Superior temporal gyrus (tissue), 1 donor: ENCODE measurements around the gene SEMA7A.
A peak's percentile ranks its signal among the peaks of the same experiment; 100 is the strongest.

Experiments
- DNase-seq: peaks from one replicate; pipeline ENCODE4 v3.0.0-alpha.2; 2016; ENCODE audit errors: extremely low spot score

SEMA7A gene

DNA sequence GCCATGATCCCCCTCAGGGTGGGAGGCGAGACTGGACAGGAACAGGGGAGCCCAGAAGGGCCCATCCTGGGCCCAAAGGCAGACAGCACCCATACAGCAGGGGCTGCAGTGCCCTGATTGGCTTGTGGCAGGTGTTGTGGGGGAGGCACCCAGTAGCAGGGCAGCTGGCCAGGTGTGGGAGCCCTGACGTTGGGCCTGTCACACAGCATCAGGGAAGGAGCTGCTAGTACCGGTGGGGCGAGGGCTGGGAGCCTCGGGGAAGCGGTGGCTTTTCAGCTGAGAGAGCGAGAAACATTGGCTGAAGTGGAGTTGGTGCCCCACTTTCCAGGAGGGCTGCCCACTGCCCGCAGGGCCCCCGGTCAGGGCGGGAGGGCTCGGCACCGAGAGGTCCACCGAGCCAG is 46.6 kb downstream of the SEMA7A start:
- DNase-seq: no peak

DNA sequence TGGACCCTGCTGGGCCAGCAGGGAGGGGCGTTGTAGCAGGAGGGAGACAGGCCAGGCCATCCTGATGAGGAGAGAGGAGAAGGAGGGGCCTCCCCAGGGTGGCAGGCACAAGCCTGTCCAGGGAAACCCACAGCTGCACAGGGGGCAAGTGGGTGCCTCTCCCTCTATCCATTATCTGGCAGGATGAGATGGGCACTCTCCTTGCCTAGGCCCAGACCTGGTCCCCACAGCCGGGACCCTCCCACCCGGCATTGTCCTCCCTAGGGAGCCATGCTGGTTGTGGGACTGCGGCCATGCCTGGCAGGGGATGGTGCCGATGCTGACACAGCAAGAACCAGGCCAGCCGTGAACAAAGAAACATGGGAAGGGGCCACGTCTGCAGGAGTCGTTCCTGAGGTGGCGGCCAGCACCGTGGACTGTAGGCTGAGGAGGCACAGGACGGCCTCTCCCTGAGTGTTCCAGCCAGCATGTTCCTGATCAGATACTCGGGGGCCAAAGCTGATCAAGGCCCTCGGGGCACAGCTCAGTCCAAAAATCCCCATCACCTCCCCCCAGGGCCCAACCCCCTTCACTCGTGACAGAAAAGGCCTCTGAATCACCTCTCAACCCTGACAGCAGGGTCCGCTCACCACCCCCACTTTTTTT is 47.1 kb downstream of the SEMA7A start:
- no peak for DNase-seq

DNA sequence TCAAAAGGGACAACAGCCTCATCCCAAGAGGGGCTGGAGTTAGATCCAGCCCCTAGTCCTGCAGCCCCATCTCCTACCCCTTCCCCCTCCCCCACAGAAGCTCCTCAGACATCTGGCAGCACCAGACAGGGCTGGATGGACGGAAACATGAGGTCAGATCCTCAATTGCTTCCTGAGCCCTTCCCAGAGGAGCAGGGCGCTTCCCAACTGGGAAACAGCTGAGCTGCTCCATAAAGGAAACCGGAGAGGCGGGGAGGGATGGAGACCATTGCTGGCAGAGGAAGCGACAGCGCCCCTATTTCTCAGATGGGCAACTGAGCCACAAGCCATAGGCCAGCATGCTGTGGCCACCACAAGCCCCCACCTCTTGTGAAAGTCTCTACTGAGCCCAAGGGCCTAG is 48.0 kb downstream of the SEMA7A start:
- DNase-seq: no peak

DNA sequence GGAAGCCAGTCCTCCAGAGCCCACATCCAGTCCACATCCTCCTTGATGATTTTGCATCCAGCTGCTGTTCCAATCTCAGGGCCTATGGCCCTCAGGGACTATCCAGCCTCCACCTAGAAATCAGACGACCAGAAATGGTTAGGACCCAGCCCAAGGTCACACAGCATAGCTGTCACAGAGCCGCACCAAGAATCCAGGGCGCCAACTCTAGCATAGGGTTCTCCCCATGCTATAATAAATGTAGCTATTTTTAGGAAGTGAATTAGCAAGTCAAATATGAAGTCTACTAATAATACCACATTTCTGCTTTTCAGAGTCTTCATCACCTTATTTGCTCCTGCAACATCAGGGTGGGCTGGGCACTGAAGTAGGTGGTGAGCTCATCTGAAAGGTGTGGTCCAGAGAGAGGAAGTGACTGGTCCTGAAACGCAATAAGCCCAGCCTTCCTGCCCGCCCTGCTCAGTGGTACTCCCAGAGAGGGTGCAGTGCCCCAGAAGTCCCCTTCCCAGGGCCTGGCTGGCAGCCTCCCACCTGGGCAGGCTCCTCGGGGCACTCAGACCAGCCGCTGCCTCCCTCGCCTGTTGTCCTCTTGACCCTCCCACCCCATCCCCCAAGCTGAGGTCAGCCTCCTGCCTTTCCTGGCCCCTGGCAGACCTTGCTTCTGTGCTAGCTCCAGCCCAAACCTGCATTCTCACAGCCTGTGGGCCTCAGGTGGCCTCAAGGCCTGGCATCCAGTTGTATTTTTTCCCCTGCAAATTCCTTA is 48.7 kb downstream of the SEMA7A start:
- DNase-seq: no peak

DNA sequence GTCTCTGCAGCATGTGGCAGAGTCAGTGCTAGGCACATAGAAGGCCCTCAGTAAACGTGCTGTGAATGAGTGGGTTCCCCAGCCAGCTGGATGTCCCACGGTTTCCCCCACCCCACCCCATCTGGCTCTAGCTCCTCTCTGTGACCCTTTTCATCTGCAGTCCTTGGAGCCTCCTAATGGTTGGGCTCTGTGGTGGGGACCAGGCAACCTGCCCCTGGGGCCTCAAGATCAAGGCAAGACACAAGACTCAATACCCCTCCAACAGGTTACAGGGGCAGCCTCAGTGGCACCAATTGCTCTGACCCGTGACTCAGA is 49.2 kb downstream of the SEMA7A start:
- no peak for DNase-seq

DNA sequence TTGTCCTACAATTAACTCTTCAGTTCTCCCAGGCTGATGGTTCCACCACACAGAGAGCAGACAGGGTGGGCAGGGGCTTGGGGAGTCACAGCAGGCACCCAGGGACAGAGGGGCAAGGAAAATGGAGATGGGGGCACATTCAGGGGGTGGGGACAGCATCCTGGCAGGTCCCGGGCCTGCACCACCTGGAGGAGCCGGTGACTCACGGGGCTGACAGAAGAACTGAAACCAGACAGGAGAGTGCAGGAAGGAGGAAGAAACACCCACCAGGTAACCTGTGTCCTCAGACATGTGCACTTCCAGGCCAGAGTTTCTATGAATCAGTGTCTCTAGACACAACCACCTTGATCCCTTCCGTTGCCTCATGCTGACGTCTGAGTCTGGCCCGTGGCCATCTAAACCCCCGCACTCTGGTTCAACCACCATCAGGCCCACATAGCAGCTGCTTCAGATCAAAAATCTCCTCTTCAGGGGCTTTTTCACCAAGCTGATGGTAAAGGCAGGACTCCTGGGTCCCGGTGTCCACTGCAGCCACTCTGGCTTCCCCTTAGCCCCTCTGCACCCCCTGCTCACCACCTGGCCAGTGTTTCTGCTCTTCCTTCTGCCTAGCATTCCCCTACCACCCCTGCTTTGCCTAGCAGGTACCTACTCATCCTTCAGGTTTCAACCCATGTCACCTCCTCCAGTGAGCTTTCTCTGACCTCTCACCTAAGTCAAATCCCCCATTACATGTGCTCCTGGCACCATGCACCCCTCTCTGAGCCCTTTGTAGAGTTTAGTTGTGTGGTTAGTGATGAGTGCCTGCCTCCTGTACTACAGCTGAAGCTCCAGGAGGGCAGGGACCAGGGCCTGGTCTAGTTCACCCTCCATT is 49.8 kb downstream of the SEMA7A start:
- DNase-seq: no peak

DNA sequence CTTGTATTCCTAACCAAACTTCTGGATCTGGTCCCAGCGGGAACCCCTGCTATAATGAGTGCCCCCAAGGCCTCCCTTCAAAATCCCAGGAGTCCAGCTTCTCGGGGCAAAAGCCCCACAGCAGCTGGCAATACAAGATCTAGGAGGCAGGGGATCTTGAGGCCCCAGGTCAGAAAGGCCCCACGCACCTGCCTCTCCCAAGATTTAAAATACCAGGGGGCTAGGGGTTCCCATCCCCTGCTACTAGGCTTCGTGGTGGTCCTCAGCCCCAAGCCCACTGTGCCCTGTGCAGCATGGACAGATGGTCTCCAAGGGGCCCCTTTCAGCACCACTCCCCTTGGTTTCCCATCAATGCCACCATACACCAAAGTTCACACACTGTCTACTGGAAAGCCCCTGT is 50.5 kb downstream of the SEMA7A start:
- DNase-seq: no peak

DNA sequence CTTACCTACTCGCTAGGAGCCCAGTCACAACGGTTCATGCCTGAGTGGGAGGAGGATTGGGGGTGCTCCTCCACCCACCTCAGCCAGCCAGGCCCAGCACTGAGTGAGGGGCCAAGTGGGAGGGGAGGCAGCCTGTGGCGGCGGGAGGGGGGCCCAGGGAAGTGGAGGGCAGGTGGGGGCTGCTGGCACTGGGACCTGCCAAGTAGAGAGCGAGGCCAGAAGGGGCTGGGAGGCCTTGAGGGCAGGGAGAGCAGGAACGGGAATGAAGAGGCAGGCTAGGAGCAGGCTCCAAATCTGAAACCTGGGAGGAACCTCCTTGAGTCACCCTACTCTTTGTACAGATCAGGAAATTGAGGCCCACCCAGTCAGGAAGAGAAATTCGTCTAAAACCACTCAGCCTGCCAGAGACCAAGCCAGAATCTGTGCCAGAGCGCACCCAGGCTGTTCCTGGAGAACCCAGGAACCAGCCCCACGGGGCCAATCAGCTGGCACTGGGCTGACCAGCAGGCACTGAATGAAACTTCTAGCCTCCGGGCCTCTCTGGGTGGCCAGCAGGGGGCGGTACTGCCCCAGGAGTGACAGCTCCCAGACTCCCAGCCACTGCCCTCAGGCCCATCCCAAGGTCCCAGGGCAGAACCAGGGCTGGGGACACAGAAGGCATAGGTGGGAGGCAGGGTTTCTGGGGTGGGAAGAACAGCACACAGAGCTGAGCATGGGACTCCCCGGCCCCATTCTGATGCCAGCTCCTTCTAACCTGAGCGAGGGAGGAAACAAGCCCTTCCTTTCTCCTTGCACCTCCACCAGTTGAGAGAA is 51.5 kb downstream of the SEMA7A start:
- peak; percentile 95 for DNase-seq

DNA sequence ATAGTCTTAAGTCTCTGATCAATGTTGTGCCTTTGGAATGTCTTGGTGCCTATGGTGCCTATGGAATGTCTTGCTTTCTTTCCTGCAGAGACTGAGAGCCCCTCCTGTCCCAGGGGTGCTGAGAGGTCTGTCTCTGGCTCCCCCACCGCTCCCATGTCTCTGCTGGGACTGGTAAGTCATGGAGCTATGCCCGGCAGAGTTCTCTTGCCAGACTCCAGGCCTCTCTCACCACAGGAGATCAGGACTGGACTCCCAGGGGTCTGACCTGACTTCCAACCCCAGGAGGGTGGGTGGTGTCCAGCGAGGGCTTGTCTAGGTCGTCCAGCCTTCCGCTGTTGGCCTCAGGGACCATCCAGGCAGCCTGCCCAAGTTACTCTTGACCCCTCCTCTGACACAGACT is 52.3 kb downstream of the SEMA7A start:
- DNase-seq: no peak

DNA sequence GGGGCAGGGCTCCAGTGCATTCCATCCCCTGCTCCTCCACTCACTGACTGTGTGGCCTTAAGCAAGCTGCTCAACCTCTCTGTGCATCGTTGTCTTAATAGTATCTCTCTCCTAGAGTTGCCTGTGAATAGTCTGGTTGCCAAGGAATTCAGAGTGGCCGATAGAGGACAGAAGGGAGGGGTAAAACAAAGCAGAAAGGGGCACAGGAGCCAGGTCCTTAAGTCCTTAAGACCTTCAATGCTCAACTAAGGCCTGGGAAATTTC is 52.6 kb downstream of the SEMA7A start:
- no peak for DNase-seq

DNA sequence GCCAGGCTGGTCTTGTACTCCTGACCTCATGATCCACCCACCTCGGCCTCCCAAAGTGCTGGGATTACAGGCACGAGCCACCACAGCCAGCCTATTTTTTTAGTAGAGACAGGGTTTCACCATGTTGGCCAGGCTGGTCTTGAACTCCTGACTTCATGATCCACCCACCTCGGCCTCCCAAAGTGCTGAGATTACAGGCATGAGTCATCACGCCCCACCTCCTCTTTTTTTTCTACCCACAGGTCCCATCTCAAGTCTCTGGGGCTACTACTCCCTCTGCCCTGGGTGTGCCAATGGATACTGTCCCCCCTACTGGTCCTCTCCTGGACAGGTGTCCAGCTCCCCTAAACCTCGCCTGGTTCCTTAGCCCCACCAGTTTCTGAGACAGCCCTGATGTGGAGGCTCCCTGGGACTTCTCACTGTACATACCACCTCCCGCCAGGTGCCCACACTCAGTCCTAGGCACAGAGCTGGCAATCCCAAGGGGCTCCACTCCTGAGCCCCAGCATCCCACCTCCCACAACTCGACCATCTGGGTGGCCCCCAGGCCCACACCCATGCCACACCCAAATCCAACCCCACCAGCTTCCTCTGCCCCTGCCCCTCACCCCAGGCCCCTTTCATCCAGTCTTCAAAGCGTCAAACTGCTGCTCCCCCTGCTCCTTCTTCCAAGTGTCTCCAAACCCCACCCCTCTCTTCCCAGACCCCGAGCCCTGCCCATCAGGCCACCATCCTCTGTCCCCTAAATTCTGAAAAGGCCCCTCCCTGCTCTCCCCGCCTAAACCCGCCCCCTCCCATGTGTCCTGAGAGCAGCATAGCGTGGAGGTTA is 53.2 kb downstream of the SEMA7A start:
- no peak for DNase-seq

DNA sequence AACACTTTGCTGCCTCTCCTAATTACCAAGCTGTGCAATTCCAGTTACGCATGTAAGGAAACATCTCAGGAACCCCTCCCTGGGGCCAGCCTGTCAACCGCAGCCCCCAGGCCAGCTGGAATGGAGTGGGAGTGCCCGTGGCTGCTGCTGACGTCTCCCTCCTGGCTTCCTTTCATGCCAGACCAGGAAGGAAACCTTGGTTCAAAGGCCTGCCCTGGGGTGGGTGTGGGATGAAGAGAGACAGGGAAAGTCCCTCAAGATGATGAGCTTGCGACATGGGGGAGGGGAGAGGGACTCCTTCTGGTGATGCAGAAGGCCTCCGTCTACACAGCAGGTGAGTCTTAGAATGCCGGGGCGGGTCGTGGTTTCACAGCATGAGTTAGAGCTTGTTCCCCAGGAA is 54.9 kb downstream of the SEMA7A start:
- DNase-seq: no peak

DNA sequence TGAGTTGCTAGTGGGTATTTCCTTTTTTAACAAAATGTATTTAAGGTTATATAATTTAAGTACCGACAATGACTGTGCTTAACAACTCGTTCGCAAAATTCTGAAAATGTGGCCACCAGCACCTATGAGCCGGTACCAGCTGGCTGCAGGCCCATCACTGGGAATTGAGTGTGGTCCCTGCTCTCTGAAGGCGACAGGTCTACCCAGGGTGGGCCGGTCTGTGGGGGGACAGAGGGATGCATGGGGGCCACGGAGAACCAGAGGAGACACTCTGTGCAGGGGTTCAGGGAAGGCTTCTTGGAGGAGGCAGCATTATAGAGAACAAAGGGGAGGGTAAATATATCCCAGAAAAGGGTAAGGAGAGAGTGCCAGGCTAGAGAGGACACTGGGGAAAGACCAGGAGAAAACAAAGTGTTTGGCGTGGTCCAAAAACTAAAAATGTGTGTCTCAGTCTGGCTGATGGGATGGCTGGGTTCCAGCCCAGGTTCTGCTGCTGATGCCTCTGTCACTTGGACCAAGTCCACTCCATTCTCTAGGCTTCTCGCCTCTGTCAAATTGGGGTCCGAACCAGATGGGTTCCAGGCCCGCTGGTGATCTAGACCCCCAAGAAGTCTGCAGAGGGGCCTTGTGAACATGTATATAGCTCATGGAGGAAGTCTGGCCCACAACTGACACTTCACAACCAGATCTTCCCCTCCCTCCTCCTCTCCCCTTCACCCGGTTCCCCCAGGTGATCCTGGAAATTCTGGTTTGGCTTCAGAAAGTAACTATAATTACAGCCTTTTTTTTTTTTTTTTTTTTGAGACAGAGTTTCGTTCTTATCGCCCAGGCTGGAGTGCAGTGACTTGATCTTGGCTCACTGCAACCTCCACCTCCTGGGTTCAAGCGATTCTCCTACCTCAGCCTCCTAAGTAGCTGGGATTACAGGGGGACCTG is 55.7 kb downstream of the SEMA7A start:
- DNase-seq: no peak

DNA sequence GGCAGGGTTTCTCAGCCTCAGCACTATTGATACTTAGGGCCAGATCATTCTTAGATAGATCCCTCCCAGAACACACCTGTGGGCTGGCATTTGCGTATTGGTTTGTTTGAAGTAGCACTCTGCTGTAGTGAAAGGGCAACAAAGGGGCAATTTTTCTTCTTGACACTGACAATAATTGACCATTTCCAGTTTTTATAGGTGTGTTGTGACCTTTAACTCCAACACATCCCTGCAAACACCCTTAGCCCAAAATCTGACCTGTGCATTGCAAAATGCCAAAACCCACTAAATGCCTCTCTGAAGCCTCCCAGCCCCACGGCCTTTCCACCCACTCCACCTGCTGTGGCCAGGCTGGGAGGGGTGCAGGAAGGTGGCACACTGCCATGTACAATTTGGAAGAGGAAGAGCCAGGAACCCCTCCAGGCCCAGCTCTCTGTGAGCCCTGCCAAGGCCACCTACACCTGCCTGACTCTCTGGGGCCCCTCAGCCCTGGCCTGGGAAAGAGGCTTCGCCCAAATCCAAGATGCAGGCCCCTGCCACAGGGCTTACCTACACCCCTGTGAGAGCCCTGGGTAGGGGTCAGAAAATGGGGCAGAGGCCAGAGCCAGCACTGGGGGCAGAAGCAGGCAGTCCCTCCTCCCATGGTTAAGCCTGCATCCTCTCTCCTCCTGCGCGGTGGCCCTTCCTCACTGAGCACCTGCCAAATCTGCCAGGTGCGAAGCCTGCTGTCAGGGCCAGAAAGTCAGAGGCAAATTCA is 56.8 kb downstream of the SEMA7A start:
- peak; percentile 2 for DNase-seq

DNA sequence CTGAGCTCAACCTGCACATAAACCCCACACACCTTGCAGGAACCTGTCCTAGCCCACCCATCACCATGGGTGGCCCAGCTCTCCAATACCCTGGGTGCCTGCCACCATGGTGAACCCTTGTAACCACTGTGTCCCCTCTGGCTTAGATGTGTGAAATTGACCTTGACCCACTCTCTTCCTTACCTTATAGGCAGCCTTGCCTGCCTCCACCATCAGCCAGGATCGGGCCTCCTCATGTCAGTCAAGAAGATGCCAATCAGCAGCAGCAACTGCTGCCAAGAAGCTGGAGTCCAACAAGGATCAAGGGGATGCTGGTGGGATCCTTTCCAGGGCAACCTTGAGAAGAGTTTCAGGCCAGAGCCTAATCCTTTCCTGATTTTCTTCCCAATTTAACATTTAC is 57.5 kb downstream of the SEMA7A start:
- DNase-seq: peak; percentile 5

DNA sequence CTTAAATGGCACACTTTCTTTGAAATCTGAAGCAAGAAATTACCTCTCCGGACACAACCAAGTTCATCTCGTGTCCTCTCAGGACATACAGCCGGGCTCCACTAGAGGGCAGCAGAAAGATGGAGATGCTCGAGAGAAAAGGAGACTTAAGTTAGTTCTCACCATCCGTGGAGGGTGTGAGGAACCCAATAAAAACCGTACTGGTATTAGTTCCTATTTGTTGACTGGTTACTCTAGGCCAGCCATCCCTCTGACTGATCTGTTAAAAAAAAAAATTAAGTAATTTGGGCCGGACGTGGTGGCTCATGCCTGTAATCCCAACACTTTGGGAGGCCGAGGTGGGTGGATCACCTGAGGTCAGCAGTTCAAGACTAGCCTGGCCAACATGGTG is 58.5 kb downstream of the SEMA7A start:
- DNase-seq: peak; percentile 93

DNA sequence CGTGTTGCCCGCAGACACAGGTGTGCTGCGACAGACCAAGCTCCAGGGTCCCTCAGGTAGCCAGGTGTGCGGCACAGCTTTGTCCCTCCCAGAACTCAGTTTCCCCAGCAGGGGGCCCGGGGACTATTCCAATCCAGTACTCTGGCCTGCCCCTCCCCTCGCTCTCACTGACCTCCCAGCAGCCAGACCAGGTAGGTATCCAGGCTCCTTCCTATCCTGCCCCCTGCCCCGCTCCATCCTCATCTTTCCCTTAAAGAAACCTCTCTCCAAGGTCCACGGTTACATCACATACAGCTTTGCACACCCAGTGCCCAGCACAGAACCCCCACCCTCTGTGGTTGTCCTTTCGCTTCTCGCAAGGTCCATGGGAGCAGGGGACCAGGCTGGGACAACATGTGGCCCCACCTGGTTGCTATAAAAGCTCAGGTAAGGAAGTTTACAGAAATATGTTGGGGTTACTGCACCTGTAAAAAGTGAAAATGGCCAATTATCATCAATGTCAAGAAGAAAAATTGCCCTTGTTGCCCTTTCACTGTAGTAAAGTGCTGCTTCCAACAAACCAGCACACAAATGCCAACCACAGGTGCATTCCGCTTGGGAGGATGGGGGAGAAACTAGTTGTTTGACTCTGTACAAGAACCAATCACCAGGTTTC is 59.0 kb downstream of the SEMA7A start:
- DNase-seq: peak; percentile 4

DNA sequence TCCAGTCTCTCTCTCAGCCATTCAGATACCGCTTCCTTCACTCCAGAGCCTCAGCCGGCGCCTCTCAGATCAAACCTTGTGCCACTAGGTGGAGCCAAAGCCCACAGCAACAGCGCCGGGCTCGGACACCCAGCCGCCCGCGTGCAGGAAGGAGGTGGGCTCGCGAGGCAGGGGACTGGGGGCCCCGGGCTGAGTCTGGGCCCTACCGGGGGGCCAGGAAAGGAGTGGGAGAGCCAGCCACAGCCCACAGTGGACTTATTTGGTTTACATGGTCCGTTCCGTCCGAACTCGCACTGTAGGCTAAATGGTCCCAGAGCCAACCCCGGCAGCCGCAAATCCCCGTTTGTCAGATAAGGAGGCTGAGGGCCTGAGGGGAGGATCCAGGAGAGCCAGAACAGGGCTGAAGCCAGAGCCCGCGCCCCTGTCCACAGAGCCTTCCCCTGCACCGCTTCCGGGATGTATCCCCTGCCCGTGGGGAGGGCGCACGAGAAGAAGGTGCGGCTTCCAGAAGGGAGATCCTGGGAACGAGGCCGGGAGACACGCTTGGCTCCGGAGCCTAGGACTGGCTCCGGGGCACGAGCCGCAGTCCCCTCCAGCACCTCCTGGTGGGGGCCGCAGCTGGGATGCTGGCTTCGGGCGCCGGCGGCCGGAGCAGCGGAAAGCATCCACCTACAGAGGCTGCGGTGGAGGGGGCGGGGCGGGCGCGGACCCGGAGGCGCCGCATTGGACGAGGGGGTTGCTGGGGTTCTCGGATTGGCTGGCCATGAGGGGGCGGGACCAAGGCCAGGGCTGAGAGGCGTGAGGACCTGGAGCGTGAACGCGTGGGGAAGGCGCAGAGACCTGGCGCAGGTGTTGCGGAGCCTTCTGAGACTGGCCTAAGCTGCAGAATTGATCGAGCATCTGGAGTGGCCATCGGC is 59.8 kb downstream of the SEMA7A start:
- DNase-seq: peak; percentile 94
